NCI-H2029 (cell line): ENCODE data around the gene RFTN1.

Experiments used
- DNase-seq: peaks from one replicate; lab custom pipeline; 2025; lab: John Stamatoyannopoulos, UW

RFTN1 gene

GRCh38 chr3:16486951-16487480, 26.5 kb downstream of the RFTN1 start:
- DNase-seq, result no peak

GRCh38 chr3:16486201-16486600, 27.3 kb downstream of the RFTN1 start:
- no peak for DNase-seq

GRCh38 chr3:16485395-16485992, 28.0 kb downstream of the RFTN1 start:
- no peak for DNase-seq

GRCh38 chr3:16484984-16485383, 28.5 kb downstream of the RFTN1 start:
- no peak for DNase-seq

- no peak for DNase-seq
Measured at GRCh38 chr3:16484216-16484615, 29.3 kb downstream of the RFTN1 start.

GRCh38 chr3:16482770-16483531, 30.5 kb downstream of the RFTN1 start:
- peak; percentile 97 for DNase-seq

- no peak for DNase-seq
Measured at GRCh38 chr3:16482194-16482769, 31.2 kb downstream of the RFTN1 start.

GRCh38 chr3:16481546-16481897, 32.0 kb downstream of the RFTN1 start:
- DNase-seq, result no peak

GRCh38 chr3:16480861-16481545, 32.5 kb downstream of the RFTN1 start:
- no peak for DNase-seq

- no peak for DNase-seq
Measured at GRCh38 chr3:16478516-16478915, 35.0 kb downstream of the RFTN1 start.

- no peak for DNase-seq
Measured at GRCh38 chr3:16477521-16477920, 36.0 kb downstream of the RFTN1 start.

GRCh38 chr3:16477056-16477455, 36.4 kb downstream of the RFTN1 start:
- DNase-seq, result no peak

GRCh38 chr3:16476636-16477035, 36.9 kb downstream of the RFTN1 start:
- DNase-seq, result no peak

- no peak for DNase-seq
Measured at GRCh38 chr3:16475766-16476165, 37.7 kb downstream of the RFTN1 start.

- peak; percentile 60 for DNase-seq
Measured at GRCh38 chr3:16474920-16475319, 38.6 kb downstream of the RFTN1 start.

- DNase-seq, result no peak
Measured at GRCh38 chr3:16474216-16474615, 39.3 kb downstream of the RFTN1 start.

GRCh38 chr3:16472593-16472992, 40.9 kb downstream of the RFTN1 start:
- no peak for DNase-seq

GRCh38 chr3:16471897-16472296, 41.6 kb downstream of the RFTN1 start:
- no peak for DNase-seq

GRCh38 chr3:16470590-16470989, 42.9 kb downstream of the RFTN1 start:
- DNase-seq, result no peak

GRCh38 chr3:16468336-16469098, 45.0 kb downstream of the RFTN1 start:
- no peak for DNase-seq

- DNase-seq, result no peak
Measured at GRCh38 chr3:16468002-16468335, 45.5 kb downstream of the RFTN1 start.

- DNase-seq, result no peak
Measured at GRCh38 chr3:16467393-16467792, 46.1 kb downstream of the RFTN1 start.
